ENCODE data around the gene KLF5.

DNA sequence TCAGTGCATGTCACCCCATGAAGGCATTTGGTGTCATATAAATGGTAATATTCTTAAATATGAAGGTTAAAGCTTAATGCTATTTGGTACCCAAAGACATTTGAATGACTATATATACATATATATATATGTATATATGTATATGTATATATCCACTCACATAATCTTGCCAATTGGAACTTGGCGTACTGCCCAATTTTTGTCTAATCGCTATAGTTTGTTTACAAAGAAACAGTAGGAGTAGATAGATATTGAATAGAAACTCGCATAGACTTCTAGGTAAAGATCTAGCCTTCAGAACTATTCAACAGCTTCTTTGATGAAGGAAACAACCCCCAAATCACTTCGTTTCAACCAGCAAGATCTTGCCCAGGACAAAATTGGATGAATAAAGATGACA, 24.1 kb downstream of the KLF5 start:
- TF ChIP-seq, protein P1, sequence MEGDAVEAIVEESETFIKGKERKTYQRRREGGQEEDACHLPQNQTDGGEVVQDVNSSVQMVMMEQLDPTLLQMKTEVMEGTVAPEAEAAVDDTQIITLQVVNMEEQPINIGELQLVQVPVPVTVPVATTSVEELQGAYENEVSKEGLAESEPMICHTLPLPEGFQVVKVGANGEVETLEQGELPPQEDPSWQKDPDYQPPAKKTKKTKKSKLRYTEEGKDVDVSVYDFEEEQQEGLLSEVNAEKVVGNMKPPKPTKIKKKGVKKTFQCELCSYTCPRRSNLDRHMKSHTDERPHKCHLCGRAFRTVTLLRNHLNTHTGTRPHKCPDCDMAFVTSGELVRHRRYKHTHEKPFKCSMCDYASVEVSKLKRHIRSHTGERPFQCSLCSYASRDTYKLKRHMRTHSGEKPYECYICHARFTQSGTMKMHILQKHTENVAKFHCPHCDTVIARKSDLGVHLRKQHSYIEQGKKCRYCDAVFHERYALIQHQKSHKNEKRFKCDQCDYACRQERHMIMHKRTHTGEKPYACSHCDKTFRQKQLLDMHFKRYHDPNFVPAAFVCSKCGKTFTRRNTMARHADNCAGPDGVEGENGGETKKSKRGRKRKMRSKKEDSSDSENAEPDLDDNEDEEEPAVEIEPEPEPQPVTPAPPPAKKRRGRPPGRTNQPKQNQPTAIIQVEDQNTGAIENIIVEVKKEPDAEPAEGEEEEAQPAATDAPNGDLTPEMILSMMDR (conservative IDR thresholded peaks at IDR 0.05), result no peak
- no peak for TF ChIP-seq EZH2 (IDR thresholded peaks at IDR 0.05; ENCODE audit: low read depth)
